GM18861 (cell line): ENCODE data around the gene ZBED3.

Experiments
- ATAC-seq: cut with Tn5 transposase; IDR thresholded peaks from one replicate; pipeline ENCODE4 v1.9.1; 2021; ENCODE audit not compliant: unreplicated experiment

Gene ZBED3

DNA sequence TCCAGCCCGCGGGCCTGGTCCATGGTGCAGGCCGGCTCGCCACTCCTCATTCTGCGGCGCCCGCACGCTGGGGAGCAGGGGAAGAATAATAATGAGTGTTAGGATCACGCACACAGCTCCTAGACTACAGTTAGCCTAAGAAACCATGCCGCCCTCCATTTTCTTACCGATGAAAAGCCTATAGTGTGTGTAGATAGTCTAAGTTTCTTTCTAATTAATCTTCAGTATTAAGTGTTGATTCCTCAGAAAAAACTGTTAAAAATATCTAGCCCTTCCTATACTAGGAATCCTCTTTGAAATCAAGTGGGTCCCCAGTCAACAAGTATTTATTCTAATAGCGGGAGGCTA, 9.3 kb downstream of the ZBED3 start:
- no peak for ATAC-seq

DNA sequence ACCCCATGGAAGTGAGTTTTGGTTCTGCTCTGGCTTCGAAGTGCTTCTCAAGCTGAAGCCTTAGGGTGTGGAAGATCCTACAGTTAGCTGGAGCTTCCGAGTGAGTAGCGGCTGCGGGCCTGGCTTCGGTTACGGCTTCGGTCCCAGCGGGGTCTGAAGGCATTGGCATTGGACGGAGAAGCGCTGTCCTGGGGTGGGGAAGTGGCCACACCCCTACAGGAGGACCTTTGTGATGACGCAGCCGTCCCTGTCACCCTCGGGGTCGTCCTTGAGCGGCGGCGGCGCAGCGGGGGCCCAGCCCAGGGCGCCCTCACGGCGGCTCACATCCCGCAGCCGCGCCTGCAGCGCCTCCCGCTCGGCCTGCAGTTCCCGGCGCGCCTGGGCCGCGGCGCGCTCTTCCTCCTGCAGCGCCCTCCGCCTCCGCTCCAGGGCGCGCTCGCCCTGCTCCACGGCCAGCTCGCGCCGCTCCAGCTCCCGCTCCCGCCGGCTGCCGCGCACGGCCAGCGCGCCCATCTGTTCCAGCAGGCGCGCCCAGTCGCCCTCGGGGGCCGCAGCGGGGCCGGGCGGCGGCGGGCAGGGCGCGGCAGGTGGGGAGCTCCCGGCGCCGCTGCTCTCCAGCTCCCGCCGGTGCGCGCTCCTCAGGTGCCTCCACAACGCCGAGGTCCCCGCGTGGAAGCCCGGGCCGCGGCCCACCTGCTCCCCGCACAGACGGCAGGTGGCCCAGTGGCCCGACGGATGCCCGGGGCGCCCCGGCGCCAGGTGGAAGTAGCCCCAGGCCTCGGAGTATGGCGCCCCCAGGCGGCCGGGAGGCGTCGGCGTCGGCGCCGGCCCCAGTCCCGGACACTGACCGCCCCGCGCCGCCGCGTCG, 9.9 kb downstream of the ZBED3 start:
- peak; percentile 78 for ATAC-seq

DNA sequence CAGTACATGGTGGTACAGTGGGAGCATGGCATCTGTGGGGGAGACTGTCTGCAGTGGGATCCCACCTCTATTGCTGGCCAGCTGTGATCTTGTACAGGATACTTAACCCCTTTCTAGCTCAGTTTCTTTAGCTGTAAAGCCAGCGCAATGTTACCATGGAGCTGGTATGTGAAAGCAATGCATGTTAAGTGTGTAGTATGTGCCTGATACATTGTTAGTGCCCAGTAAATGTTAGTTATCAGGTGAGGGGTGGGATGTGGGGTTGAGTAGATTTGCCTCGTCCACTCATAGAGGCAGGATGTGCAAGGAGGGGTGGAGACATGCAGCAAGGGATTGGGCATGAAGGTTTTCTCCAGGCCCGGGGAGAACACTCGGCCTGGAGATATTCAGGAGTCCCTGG, 12.3 kb downstream of the ZBED3 start:
- ATAC-seq = no peak

DNA sequence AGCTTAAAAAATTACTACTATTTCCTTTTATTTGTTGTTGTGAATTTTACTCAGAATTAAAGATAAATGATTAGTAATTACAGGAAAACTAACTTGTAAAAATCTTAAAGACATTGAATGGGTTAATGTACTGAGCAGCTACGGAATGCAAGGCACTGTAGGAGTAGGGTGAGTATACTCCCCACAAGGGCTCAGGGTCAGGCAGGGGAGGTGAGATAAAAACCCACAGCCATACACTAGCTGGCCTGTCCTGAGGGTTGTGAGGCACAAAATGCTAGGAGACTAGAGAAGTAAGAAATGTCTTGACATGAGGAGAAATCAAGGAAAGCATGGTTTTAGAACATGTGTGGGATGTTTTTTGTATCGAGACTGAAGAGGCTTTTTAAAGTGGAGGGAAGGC, 13.4 kb downstream of the ZBED3 start:
- ATAC-seq = no peak

DNA sequence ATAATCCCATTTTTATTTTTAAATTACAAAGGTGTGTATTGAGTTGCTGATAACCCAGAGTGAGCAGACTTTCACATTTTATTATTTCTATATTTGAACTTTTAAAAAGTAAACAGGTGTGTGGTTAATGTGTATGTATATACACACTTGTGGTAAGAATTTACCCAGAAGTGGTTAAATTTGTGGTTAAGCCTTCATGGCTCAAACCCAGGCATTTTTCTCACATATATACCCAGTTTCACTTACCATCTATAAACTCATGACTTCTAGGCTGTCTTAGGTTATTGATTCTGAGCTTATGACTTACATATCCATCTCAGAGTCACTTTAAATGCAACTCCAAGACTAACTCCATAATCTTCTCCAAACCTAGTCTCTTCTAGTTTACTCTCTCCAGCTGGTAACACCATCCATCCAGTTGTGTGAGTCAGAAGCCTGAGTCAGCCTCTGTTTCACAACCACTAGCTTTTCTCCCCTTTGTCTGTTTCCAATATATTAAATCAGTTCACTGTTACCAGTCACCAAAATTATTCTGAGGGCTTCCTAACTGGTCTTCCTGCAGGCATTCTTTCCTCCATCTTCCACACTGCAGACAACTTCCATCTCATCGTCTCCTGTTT, 20.2 kb downstream of the ZBED3 start:
- ATAC-seq = no peak

DNA sequence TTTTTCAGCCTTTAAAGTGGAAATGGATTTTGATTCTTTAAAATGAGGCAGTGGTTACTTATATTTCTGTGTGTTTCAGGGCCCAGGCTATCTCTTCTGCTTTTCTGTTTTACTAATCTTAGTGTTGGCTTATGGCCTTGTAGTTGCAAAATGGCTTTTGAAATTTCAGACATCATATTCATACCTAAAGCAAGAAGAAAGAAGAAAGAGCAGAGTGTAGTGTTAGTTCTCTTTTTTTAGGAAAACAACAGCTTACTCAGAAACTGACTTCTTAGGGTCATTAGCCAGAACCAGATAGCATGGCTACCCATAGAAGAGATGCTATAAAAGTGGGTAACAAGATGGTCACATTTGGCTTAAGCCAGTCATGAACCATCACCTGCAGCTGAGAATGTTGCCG, 20.9 kb downstream of the ZBED3 start:
- no peak for ATAC-seq

DNA sequence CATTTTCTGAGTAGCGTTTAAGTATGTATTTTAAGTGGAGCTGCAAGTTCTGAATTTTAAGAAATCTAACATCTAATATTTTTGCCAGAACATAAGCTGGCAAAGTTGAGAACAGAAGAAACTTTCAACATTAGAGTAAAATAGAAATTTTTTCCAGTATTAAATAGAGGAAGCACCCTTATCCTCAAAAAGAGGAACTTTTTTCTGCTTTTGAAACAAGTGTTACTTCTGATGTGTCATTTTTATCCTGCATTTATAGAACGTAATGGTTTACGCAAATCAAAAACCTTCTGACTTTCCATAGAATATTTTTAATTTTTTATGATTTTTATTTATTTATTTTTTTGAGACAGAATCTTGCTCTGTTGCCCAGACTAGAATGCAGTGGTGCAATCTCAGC, 21.8 kb downstream of the ZBED3 start:
- no peak for ATAC-seq

DNA sequence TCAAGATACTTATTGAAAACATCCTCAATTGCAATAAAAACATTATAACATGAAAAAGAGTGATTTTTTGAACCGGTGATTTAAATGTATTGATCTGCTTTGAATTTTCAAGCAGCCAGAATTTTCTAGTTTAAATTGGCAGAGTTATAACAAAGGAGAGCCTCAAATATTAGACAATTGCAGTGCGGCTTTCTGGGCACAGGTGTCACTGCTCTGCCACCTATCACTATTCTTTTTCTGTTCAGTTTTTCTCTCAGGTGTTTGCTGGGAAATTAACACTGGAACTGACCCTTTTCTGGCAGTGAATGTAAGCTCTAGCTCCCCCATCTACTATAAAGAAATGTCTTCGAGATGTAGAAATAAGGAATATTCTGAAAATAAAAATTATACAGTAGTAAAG, 23.0 kb downstream of the ZBED3 start:
- no peak for ATAC-seq

DNA sequence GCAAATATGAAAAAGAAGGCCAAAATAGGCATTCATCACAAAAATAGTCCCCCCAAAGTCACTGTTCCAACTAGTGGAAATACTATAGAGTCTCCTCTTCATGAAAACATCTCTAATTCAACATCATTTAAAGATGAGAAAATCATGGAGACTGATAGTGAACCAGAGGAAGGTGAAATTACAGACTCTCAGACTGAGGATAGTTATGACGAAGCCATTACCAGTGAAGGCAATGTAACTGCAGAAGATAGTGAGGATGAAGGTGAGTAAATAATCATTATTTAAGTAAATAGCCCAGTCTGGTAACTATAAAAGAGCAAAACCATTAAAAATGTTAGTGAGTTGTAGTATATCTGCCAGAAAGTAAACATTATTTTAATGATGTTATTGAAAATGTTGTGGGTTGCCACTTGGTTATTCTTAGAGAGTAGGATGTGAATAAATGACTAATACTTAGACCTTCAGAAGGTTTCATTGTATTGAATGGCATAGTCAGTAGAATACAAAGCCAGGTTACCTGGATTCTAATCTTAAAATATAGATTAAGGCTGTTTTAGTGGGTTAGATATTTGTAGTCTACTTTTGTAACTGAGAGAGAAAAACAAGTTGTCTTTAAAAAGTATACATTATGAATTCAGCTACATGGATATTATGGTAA, 40.5 kb downstream of the ZBED3 start:
- no peak for ATAC-seq

DNA sequence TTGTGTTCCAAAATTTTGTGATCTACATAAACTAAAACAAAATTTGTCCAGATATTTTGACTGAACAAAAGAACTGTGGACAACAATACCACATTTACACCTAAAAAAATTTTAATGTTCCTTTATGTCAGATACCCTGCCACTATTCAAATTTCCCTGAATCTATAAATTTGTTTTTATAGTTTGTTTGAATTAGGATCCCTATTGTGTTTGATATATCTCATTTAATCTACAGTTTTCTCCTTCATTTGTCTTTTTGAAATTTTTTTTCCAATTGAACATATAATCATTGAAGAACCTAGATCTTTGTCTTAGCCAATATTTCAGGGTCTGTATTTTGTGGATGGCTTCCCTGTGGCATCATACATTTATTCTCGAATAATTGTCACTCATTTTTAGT, 51.1 kb downstream of the ZBED3 start:
- no peak for ATAC-seq

DNA sequence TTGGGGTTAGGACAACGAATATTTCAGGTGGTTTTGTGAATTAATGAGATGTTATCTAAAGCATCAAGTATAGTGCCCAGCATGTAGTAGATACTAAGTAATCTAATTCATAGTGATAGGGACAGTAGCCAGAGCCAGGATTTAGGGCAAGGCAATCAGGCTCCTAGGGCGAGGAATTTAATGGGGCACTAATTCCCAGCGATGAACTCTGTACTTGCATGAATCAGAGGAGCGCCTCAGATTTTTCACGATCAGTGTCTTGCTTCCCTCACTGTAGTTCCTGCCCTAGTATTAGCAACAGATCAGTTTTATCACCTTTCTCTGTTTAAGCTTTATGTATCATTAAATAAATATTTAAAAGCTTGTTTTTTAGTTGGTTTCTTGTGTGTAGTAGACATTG, 53.7 kb downstream of the ZBED3 start:
- no peak for ATAC-seq

DNA sequence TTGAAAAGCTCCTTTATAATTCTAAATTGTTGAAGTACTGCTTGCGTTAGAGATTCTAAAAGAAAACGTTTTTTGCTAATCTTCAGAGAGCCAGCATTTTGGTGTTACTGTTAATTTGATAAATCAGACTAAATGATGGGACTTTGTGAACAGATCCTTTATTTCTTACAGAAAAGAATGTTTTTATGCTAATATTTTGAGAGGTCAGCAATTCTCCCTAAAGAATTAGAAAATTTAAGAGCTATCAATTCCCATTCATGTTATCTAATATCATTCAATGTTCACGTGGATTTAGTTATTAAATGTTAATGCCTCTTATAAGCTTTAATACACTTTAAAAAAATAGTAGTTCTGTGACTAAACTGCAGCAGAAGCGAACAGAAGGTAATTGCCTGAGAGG, 54.5 kb downstream of the ZBED3 start:
- no peak for ATAC-seq

DNA sequence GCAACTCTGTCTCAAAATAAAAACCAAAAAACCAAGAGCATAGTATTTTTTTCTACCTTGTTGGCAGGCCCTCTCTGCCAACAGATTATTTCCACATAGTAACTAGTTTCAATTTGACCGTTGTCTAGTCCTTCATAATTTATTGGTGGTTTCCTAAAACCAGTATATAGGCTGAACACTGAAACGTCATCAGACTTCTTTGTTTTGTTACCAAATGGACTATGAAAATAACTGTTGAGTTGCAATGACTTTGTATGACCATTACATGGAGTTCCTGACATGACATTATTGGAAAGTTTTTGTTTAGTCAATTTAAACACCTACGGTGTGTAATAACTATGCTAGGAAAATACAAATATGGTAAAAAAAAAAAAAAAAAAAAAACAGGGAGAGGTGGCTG, 55.2 kb downstream of the ZBED3 start:
- no peak for ATAC-seq

DNA sequence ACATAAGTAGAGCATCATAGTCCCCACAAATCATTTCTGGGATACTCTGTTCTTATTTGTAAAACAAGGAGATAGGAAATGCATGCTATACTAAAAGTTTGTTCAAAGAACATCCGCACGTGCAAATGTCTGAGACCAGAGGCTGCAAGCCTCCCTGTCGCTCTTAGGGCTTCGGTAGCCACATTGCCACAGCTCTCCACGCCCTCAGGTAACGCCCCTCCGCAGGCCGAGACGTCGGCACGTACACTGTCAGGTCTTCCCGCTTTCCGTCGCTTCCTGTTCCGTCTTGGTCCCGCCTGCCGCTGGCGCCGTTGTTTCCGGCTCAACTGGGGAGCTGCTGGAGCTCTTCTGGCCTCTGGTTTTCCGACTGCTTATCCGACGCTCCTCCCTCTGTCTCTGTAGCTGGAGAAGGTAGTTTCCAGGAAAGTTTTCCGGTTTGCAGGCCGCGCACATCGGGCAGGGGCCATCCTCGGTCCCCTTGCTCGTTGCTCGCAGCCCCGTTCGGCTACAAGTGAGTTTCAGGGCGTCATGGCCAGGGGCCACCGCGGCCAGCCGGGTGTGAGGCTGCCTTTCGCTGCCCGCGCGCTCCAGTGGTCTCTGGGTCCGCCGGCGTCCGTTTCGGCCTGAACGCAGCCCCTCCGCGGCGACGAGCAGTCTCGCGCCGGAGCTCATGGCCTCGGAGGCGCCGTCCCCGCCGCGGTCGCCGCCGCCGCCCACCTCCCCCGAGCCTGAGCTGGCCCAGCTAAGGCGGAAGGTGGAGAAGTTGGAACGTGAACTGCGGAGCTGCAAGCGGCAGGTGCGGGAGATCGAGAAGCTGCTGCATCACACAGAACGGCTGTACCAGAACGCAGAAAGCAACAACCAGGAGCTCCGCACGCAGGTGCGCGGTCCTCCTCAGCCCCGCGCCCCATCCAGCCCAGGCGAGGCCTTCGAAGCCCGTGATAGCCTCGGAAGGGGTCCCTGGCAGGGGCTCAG, 56.7 kb downstream of the ZBED3 start, which contains the start of gene AGGF1:
Gene AGGF1 (plus strand): TSS at position 308 of the 975 bp plus-strand sequence. CDS start 363 bp downstream, at position 671.
- peak; percentile 98 for ATAC-seq

DNA sequence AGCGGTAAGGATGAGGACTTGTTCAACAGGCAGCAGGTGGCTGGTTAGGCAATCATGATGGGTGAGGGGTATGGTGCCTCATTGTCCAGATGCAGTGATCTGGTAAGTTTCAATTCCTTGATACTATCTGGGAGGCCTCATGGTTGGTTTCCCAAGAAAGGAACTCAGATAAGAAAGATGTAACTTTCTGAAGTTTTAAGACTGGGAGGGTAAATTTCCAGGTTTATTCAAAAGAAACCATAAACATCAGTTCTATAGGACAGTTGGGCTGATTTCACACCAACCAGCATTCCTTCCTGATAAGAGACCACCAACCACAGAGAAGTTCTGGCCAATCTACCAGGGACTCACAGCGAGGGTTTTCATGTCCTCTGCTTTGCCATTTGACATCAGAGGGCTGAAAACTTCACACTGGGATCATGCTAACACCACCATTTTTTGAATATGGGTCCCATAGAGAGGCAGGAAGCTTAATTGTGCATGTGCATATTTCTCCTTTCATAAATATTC, 57.7 kb downstream of the ZBED3 start:
- no peak for ATAC-seq

DNA sequence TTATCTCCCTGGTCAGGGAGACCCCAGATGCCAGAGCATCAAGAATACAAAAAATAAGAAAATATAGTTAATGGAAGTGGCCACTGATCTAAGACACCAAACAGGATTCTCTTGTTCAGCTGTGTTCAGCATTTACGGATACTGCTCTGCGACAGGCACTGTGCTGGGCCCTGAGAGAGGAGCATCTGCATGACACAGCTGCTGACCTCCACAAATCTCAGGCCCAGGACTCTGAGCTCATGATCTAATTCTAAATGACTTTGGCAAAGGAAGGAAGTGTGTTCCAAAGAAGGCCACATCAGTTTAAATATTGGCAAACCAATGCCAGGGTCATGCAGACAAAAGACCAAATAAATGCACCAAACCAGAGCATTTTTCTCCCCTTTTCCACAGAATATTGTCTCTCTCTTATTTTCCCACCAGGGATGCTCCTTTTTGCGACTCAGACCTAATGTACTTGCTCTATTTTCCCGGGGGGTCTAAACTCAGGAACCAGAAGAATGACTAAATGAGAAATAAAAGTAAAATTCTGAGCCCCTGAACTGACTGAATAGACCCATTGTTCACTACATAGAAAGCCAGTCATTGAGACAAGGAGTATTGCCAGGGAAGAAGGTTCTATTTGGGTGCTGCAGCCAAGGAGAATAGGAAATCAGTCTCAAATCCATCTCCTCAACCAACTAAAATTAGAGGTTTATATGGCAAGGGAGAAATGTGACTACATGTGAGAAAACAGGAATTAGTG, 58.3 kb downstream of the ZBED3 start:
- ATAC-seq = no peak

DNA sequence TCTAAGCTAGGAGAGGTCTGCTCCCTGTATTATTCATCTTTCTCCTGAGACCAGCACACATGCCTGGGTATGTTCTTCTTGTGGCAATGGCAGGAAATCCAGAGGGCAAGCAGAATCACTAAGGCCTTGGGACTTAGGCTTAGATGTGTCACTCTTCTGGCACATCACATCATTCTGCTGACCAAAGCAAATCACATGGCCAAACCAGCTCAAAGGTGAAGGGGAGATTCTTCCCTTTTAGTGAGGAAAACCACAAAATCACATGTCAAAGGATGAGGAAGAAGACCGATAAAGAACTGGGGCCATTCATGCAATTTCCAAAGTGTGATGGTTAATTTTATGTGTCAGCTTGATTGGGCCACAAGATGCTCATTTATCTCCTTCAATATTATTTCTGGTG, 62.6 kb downstream of the ZBED3 start:
- ATAC-seq = no peak

DNA sequence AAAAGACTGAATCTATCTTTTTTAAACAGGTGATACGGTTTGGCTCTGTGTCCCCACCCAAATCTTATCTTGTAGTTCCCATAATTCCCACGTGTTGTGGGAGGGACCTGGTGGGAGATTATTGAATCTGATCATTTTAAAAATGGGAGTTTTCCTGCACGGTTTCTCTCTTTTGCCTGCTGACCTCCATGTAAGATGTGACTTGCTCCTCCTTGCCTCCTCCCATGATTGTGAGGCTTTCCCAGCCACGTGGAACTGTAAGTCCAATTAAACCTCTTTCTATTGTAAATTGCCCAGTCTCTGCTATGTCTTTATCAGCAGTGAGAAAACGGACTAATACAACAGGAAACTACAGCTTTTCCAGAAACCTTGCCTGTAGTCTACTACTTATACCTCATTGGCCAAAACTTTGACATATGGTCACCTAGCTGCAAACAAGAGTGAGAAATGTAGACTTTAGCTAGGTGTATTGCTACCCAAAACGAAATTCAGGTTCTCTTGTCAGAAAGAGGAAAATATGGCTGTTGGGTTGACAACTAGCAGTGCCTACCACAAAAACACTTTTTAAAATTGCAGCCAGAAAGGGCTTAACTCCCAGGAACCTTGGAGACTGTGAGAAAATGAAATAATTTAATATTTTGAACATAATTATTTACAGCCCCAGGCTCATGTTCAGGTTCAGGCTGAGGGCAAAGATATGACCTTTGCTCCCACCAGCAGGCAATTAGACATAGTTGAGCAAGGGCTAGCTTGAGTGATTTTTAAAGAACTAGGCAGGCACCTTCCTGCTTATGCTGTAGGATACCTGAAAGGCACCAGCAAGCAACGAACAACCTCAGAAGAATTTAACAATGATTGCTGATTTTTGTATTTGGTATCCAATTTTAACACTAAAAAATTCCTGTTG, 64.3 kb downstream of the ZBED3 start:
- no peak for ATAC-seq
